Measurements from ENCODE around the gene OTOF. TPM values are rescaled to one million over a fixed set of nuclear protein-coding genes. Genes with fewer than 3 reads are reported as not detected.

OTOF gene
- total RNA-seq, 1 donor = not detected

DNA sequence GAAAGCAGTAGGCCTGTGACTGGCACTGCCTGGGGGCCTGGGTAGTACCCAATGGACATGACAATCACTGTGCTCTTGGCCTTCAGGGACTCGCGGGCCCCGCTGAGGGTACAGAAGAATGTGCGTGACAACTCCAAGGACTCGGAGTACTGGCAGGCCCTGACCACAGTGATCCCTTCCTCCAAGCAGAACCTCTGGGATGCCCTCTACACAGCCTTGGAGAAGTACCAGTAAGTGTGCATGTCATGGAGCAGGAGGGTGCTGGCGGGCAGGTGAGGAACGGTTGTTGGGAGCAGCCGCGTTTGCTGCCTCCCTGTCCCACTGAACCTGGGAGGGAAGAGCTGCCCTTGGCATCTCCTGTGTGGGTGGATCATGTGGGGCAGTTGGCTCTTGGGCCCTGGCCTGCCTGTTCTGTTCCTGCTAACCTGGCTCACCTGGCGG, 23.3 kb downstream of the OTOF start:
- H3K4me3 ChIP-seq (ENCODE audit: low read depth, low read length) = no peak overlapping the region
- TF ChIP-seq, protein P1, sequence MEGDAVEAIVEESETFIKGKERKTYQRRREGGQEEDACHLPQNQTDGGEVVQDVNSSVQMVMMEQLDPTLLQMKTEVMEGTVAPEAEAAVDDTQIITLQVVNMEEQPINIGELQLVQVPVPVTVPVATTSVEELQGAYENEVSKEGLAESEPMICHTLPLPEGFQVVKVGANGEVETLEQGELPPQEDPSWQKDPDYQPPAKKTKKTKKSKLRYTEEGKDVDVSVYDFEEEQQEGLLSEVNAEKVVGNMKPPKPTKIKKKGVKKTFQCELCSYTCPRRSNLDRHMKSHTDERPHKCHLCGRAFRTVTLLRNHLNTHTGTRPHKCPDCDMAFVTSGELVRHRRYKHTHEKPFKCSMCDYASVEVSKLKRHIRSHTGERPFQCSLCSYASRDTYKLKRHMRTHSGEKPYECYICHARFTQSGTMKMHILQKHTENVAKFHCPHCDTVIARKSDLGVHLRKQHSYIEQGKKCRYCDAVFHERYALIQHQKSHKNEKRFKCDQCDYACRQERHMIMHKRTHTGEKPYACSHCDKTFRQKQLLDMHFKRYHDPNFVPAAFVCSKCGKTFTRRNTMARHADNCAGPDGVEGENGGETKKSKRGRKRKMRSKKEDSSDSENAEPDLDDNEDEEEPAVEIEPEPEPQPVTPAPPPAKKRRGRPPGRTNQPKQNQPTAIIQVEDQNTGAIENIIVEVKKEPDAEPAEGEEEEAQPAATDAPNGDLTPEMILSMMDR (IDR thresholded peaks at IDR 0.05; ENCODE audit: insufficient read depth, low read length) = no peak
- no peak for DNase-seq (ENCODE audit: low read depth)

DNA sequence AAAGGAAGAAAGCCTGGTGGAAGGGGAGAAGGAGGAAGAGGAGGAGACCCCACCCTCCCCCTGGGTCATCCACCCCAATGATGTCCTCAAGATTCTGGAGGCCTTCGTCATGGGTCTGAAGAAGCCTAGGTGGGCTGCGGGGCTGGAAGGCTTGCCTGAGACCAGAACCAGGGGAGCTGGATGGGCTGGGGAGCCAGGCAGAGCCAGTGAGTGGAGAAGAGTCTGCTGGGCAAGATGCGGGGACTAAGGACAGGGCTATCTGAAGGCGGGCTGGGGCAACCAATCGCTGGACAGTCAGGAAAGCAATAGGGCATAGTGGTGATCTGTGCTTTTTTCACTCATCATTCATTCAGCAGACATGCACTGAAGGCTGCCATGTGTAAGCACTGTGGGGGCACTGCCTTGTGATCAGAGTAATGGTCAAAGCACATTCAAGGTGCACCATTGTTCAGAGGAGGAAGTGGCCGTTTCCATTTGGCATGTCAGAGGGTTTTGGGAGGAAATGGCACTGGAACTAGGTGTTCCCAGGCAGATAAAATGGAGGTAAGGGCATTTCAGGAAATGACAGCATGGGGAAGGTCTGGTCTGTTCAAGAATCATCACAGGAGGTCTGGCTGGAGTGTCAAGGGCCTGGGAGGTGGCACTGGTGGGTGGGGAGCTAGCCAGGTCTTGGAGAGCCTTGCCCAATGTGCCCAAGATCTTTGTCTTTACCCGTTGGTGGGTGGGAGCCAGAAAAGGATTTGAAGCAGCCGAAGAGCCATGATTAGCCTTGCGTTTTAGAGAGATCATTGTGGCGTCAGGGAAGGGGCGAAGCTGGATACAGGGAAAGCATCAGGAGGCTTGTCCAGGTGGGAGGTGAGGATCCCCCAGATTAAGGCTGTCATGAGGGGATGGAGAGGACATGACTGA, 24.2 kb downstream of the OTOF start:
- no peak for DNase-seq (ENCODE audit: low read depth)
- H3K4me3 ChIP-seq (ENCODE audit: low read depth, low read length) = no peak overlapping the region
- TF ChIP-seq, protein P1 (IDR thresholded peaks at IDR 0.05; ENCODE audit: insufficient read depth, low read length) = no peak

DNA sequence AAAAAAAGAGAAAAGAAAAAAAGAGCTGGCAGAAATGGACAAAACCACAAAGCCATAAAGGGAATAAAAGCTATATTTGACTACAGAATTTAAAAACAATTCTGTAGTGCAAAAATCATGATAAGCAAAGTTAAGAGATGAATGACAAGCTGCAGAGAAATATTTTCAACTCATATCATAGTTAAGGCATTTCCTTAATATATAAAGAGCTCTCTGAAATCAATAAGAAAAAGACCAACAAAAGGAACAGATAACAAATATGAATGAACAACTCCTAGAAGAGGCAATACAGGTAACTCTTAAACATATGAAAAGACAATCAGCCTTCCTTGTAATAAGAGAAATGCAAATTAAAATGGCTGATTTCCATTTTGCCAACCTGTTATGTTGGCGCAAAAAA, 26.2 kb downstream of the OTOF start:
- TF ChIP-seq, protein P1 (IDR thresholded peaks at IDR 0.05; ENCODE audit: insufficient read depth, low read length) = no peak
- no peak for DNase-seq (ENCODE audit: low read depth)
- H3K4me3 ChIP-seq (ENCODE audit: low read depth, low read length) = no peak overlapping the region

DNA sequence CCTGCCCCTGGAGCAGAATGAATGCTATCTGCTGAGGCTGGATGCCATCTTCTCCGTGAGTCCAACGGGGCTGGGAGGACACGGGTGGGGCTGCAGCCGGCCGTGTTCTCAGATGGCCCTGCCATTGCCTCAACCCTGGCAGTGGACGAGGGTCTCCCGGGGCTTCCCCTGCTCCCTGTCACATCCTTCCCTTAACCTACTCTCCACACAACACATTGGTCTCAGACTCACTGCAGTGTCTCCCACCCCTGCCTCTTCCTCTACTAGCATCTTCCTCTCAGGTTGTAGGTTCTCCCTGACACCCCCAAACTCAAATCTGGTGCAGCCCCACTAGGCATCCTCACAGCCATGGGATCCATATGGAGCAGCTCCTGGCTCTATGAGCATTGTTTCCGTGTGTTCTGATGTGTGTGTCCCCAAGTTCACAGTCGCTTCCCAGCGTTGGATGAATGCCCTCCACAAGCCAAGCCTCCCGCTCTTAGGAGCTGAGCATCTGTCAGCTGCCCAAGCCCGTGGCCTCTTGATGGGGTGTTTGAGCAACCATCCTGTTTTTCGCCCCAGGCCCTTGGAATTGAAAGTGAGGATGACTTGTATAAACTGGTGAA, 27.8 kb downstream of the OTOF start:
- no peak overlapping the region for H3K4me3 ChIP-seq (ENCODE audit: low read depth, low read length)
- DNase-seq (ENCODE audit: low read depth) = no peak
- TF ChIP-seq, protein P1 (IDR thresholded peaks at IDR 0.05; ENCODE audit: insufficient read depth, low read length) = no peak

DNA sequence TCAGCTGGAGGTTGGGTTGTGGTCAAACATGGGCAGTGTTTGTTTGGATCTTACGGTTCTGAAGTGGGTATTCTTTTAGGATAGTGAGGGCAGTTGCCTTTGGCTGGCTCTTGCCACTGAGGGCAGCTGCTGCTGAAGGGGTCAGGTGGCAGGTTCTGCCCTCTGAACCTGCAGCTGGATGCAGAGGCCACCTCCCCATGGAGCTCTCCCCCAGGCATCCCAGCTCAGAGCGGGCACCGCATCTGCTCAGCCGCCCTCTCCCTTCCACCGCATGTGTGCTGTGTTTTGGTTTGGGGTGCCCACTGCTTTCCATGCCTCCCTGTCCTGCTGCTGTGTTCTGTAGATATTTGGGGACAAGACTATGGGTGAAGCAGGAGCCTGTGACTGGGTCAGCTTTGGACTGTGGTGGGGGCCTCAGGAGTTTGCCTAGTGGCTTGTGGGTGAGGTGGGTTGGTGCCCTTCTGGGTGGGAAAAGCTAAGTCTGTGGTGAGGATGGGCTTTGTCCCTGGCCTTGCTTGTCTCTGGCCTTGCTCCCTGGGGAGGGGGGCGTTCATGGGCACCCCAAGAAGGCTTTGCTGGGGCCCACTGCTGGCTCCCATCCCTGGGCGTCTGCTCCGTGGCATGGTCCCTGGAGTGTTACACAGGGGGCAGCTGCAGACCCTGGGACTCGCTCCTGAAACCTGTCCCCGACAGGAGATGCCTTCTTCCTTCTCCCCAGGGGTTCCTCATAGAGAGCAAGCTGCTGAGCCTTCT, 28.5 kb downstream of the OTOF start:
- TF ChIP-seq, protein P1 (IDR thresholded peaks at IDR 0.05; ENCODE audit: insufficient read depth, low read length) = no peak
- H3K4me3 ChIP-seq (ENCODE audit: low read depth, low read length) = no peak overlapping the region
- no peak for DNase-seq (ENCODE audit: low read depth)

DNA sequence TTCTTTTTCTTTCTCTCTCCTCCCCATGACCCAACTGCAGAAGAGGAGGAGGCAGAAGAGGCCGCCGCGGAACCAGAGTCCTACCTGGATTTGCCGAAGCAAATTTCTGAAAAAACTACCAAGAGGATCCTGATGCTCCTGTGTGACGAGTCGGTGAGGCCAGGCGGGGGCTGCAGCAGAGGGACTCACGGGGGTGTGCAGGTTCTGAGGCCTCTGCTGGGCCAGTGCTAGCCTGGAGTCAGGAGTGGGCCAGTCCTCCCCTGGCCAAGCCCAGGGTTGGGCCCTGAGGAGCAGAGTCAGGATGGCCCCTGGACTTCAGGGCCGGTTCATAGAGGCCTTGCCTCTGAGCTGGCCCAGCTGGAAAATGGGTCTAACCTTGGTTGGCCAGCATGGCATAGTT, 29.3 kb downstream of the OTOF start:
- TF ChIP-seq, protein P1 (IDR thresholded peaks at IDR 0.05; ENCODE audit: insufficient read depth, low read length) = no peak
- H3K4me3 ChIP-seq (ENCODE audit: low read depth, low read length) = no peak overlapping the region
- DNase-seq (ENCODE audit: low read depth) = no peak

All from fibroblast of the aortic adventitia (primary cell).